ENCODE data around the gene RAB11FIP4. TPM values are rescaled to one million over a fixed set of nuclear protein-coding genes. Genes with fewer than 3 reads are reported as not detected.

RAB11FIP4 gene
- total and polyA plus RNA-seq, 4 donors, result 1.5 to 16.0 (median 3.3) TPM

GRCh38 chr17:31470592-31470991 is 79.1 kb downstream of the RAB11FIP4 start:
- Histone ChIP-seq H3K4me1 (ENCODE audit: control insufficient read depth in 4 of 4, insufficient read depth in 4 of 4, low read length in 3 of 4) (peaks cover 5 to 24% (median 22%) of the 10 kb centered on the region in 4 donors), H3K4me3 (ENCODE audit: low read depth in 1 of 3, low read length in 3 of 3) (no peak overlapping the region), H3K27me3 (ENCODE audit: control insufficient read depth in 4 of 4, insufficient read depth in 4 of 4, low read length in 3 of 4) (no peaks in the 10 kb centered on the region), H3K9ac (ENCODE audit: low read depth in 1 of 2, low read length in 2 of 2) (no peak overlapping the region), H3K36me3 (ENCODE audit: control insufficient read depth in 4 of 4, insufficient read depth in 3 of 4, low read depth in 1 of 4, low read length in 3 of 4) (no peaks in the 10 kb centered on the region), H3K9me3 (ENCODE audit: control insufficient read depth in 4 of 4, low read length in 3 of 4) (no peaks in the 10 kb centered on the region), H3K27ac (ENCODE audit: low read depth in 1 of 2, low read length in 2 of 2) (no peak overlapping the region)
- TF ChIP-seq ATF3 (IDR thresholded peaks at IDR 0.05) (no peak), REST (IDR thresholded peaks at IDR 0.05) (no peak), HNF4G (IDR thresholded peaks at IDR 0.05) (no peak), FOXA2 (IDR thresholded peaks at IDR 0.05) (no peak), EGR1 (IDR thresholded peaks at IDR 0.05; ENCODE audit: low read depth in 2 of 2) (no peak), JUND (IDR thresholded peaks at IDR 0.05) (no peak), FOXA1 (IDR thresholded peaks at IDR 0.05) (no peak), GABPA (IDR thresholded peaks at IDR 0.05 in 1 of 2, conservative IDR thresholded peaks at IDR 0.05 in 1 of 2) (no peak), SP1 (IDR thresholded peaks at IDR 0.05) (no peak)
- TF ChIP-seq, protein P1, sequence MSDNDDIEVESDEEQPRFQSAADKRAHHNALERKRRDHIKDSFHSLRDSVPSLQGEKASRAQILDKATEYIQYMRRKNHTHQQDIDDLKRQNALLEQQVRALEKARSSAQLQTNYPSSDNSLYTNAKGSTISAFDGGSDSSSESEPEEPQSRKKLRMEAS (IDR thresholded peaks at IDR 0.05), result no peak
- WGBS, result 92% methylated on average over 2 of the region's 2 CpGs
- DNase-seq (ENCODE audit: low spot score), result no peak

GRCh38 chr17:31472137-31472536 is 80.7 kb downstream of the RAB11FIP4 start:
- no peak overlapping the region for H3K27ac ChIP-seq (ENCODE audit: low read depth in 1 of 2, low read length in 2 of 2)
- peaks cover 7 to 27% (median 25%) of the 10 kb centered on the region in 4 donors for H3K4me1 ChIP-seq (ENCODE audit: control insufficient read depth in 4 of 4, insufficient read depth in 4 of 4, low read length in 3 of 4)
- H3K36me3 ChIP-seq (ENCODE audit: control insufficient read depth in 4 of 4, insufficient read depth in 3 of 4, low read depth in 1 of 4, low read length in 3 of 4), result no peaks in the 10 kb centered on the region
- no peak overlapping the region for H3K4me3 ChIP-seq (ENCODE audit: low read depth in 1 of 3, low read length in 3 of 3)
- H3K9me3 ChIP-seq (ENCODE audit: control insufficient read depth in 4 of 4, low read length in 3 of 4), result no peaks in the 10 kb centered on the region
- DNase-seq (ENCODE audit: low spot score), result no peak
- 91% methylated on average over 14 of the region's 14 CpGs for WGBS
- no peak for TF ChIP-seq HNF4A (conservative IDR thresholded peaks at IDR 0.05)
- TF ChIP-seq FOXA2 (IDR thresholded peaks at IDR 0.05), result no peak
- no peak for TF ChIP-seq CTCF (IDR thresholded peaks at IDR 0.05; ENCODE audit: low read depth, low read length, missing input control)
- no peak for TF ChIP-seq GABPA (IDR thresholded peaks at IDR 0.05 in 1 of 2, conservative IDR thresholded peaks at IDR 0.05 in 1 of 2)
- H3K9ac ChIP-seq (ENCODE audit: low read depth in 1 of 2, low read length in 2 of 2), result no peak overlapping the region
- no peaks in the 10 kb centered on the region for H3K27me3 ChIP-seq (ENCODE audit: control insufficient read depth in 4 of 4, insufficient read depth in 4 of 4, low read length in 3 of 4)

All from liver (tissue), 9 donors.